ENCODE results near the gene FANCI. TPM values are rescaled to one million over a fixed set of nuclear protein-coding genes. Genes with fewer than 3 reads are reported as not detected.

Gene FANCI
- total and polyA plus RNA-seq, 2 of the 13 experiments (the other 11 are each of a cell fraction or from before 2014, with no cell fraction given), result 15.7 to 68.8 TPM

DNA sequence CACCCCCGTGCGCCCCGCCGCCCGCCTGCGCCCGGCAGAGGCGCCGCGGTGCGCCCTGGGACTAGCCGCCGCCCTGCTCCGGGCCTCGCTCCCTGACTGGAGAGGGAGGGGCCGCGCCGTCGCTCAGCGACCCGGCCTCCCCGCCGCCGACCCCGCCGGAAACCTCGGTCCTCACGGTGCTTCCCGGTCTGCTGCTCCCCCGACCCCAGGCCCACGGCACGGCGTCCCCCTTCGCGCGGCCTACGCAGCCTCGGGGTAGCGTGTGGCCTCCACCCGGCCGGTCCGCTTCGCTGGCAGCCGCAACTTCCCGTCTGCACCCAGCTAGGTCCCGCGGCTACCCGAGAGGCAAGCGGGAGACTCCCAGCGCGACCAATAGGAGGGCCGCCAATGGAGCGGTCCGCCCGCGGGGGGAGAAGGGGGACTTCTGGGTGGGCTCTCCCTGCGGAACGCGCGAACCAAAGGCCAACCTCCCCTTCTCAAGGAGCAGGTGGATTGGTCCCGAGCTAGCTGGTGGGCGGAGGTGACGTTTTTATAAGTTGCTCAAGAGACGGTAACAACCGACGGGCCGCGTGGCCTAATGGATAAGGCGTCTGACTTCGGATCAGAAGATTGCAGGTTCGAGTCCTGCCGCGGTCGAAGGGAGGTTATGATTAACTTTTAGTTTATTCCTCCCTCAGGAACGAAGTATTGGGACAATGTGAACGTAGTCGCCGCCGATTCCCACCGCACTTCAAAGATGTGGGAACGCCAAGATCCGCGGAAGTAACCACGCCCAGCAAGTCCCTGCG lies 90.9 kb downstream of the FANCI start, which contains the start of gene POLG (continued):
- TF ChIP-seq, protein P1, sequence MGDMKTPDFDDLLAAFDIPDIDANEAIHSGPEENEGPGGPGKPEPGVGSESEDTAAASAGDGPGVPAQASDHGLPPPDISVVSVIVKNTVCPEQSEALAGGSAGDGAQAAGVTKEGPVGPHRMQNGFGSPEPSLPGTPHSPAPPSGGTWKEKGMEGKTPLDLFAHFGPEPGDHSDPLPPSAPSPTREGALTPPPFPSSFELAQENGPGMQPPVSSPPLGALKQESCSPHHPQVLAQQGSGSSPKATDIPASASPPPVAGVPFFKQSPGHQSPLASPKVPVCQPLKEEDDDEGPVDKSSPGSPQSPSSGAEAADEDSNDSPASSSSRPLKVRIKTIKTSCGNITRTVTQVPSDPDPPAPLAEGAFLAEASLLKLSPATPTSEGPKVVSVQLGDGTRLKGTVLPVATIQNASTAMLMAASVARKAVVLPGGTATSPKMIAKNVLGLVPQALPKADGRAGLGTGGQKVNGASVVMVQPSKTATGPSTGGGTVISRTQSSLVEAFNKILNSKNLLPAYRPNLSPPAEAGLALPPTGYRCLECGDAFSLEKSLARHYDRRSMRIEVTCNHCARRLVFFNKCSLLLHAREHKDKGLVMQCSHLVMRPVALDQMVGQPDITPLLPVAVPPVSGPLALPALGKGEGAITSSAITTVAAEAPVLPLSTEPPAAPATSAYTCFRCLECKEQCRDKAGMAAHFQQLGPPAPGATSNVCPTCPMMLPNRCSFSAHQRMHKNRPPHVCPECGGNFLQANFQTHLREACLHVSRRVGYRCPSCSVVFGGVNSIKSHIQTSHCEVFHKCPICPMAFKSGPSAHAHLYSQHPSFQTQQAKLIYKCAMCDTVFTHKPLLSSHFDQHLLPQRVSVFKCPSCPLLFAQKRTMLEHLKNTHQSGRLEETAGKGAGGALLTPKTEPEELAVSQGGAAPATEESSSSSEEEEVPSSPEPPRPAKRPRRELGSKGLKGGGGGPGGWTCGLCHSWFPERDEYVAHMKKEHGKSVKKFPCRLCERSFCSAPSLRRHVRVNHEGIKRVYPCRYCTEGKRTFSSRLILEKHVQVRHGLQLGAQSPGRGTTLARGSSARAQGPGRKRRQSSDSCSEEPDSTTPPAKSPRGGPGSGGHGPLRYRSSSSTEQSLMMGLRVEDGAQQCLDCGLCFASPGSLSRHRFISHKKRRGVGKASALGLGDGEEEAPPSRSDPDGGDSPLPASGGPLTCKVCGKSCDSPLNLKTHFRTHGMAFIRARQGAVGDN (CRISPR knock-in tag; IDR thresholded peaks at IDR 0.05), result peak; percentile 85
- TF ChIP-seq, protein P2, sequence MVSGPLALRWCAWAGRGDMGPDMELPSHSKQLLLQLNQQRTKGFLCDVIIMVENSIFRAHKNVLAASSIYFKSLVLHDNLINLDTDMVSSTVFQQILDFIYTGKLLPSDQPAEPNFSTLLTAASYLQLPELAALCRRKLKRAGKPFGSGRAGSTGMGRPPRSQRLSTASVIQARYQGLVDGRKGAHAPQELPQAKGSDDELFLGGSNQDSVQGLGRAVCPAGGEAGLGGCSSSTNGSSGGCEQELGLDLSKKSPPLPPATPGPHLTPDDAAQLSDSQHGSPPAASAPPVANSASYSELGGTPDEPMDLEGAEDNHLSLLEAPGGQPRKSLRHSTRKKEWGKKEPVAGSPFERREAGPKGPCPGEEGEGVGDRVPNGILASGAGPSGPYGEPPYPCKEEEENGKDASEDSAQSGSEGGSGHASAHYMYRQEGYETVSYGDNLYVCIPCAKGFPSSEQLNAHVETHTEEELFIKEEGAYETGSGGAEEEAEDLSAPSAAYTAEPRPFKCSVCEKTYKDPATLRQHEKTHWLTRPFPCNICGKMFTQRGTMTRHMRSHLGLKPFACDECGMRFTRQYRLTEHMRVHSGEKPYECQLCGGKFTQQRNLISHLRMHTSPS (CRISPR knock-in tag; IDR thresholded peaks at IDR 0.05; ENCODE audit: low read depth), result no peak
- TF ChIP-seq YEATS2 (CRISPR knock-in tag; IDR thresholded peaks at IDR 0.05; ENCODE audit: borderline replicate concordance) (peak; percentile 84; the same call in 1 of the 2 replicates), PRPF4 (IDR thresholded peaks at IDR 0.05; ENCODE audit: low read depth, low read length, poor library complexity, severe bottlenecking) (peak; percentile 68), ZSCAN22 (CRISPR knock-in tag; IDR thresholded peaks at IDR 0.05) (no peak), FOXK1 (CRISPR knock-in tag; IDR thresholded peaks at IDR 0.05; ENCODE audit: borderline replicate concordance, low read depth) (peak; percentile 90; the same call in 1 of the 2 replicates), ZNF207 (IDR thresholded peaks at IDR 0.05; ENCODE audit: borderline replicate concordance) (no peak), IKZF4 (CRISPR knock-in tag; IDR thresholded peaks at IDR 0.05; ENCODE audit: borderline replicate concordance, low read depth, not compliant biosample characterization) (peak; percentile 96)
- TF ChIP-seq, protein P3, sequence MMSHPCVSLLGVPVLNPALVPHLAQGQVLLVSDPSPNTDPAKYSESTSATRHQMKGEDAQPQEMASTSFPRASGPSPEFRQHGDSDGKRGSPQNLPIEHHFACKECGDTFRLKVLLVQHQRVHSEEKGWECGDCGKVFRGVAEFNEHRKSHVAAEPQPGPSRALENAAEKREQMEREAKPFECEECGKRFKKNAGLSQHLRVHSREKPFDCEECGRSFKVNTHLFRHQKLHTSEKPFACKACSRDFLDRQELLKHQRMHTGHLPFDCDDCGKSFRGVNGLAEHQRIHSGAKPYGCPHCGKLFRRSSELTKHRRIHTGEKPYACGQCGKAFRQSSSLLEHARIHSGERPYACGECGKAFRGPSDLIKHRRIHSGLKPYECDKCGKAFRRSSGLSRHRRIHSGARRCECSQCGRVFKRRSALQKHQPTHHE (CRISPR knock-in tag; IDR thresholded peaks at IDR 0.05; ENCODE audit: borderline replicate concordance), result peak; percentile 93; the same call in 1 of the 2 replicates
- TF ChIP-seq, protein P4, sequence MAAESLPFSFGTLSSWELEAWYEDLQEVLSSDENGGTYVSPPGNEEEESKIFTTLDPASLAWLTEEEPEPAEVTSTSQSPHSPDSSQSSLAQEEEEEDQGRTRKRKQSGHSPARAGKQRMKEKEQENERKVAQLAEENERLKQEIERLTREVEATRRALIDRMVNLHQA (CRISPR knock-in tag; IDR thresholded peaks at IDR 0.05), result no peak
- TF ChIP-seq, protein P5, sequence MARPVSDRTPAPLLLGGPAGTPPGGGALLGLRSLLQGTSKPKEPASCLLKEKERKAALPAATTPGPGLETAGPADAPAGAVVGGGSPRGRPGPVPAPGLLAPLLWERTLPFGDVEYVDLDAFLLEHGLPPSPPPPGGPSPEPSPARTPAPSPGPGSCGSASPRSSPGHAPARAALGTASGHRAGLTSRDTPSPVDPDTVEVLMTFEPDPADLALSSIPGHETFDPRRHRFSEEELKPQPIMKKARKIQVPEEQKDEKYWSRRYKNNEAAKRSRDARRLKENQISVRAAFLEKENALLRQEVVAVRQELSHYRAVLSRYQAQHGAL (CRISPR knock-in tag; IDR thresholded peaks at IDR 0.05; ENCODE audit: not compliant biosample characterization), result no peak
- TF ChIP-seq, protein P6, sequence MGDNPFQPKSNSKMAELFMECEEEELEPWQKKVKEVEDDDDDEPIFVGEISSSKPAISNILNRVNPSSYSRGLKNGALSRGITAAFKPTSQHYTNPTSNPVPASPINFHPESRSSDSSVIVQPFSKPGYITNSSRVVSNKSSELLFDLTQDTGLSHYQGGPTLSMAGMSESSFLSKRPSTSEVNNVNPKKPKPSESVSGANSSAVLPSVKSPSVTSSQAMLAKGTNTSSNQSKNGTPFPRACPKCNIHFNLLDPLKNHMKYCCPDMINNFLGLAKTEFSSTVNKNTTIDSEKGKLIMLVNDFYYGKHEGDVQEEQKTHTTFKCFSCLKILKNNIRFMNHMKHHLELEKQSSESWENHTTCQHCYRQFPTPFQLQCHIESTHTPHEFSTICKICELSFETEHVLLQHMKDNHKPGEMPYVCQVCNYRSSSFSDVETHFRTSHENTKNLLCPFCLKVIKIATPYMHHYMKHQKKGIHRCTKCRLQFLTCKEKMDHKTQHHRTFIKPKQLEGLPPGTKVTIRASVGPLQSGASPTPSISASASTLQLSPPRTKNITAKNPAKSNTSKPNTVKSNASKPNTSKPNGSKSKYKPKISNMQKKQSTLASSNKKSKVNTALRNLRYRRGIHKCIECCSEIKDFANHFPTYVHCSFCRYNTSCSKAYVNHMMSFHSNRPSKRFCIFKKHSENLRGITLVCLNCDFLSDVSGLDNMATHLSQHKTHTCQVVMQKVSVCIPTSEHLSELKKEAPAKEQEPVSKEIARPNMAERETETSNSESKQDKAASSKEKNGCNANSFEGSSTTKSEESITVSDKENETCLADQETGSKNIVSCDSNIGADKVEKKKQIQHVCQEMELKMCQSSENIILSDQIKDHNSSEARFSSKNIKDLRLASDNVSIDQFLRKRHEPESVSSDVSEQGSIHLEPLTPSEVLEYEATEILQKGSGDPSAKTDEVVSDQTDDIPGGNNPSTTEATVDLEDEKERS (CRISPR knock-in tag; IDR thresholded peaks at IDR 0.05), result peak; percentile 86; the same call in 1 of the 2 replicates

All from HepG2 (cell line).